Measurements from ENCODE around the gene ATP9B.

GRCh38 chr18:79019881-79020280 is 49.3 kb upstream of the ATP9B start:
- TF ChIP-seq POLR2AphosphoS5 (IDR thresholded peaks at IDR 0.05; ENCODE audit: low read depth, low read length) (no peak), TAF1 (IDR thresholded peaks at IDR 0.05; ENCODE audit: borderline replicate concordance, insufficient read depth, low read length) (no peak)
- TF ChIP-seq, protein P1, sequence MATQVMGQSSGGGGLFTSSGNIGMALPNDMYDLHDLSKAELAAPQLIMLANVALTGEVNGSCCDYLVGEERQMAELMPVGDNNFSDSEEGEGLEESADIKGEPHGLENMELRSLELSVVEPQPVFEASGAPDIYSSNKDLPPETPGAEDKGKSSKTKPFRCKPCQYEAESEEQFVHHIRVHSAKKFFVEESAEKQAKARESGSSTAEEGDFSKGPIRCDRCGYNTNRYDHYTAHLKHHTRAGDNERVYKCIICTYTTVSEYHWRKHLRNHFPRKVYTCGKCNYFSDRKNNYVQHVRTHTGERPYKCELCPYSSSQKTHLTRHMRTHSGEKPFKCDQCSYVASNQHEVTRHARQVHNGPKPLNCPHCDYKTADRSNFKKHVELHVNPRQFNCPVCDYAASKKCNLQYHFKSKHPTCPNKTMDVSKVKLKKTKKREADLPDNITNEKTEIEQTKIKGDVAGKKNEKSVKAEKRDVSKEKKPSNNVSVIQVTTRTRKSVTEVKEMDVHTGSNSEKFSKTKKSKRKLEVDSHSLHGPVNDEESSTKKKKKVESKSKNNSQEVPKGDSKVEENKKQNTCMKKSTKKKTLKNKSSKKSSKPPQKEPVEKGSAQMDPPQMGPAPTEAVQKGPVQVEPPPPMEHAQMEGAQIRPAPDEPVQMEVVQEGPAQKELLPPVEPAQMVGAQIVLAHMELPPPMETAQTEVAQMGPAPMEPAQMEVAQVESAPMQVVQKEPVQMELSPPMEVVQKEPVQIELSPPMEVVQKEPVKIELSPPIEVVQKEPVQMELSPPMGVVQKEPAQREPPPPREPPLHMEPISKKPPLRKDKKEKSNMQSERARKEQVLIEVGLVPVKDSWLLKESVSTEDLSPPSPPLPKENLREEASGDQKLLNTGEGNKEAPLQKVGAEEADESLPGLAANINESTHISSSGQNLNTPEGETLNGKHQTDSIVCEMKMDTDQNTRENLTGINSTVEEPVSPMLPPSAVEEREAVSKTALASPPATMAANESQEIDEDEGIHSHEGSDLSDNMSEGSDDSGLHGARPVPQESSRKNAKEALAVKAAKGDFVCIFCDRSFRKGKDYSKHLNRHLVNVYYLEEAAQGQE (IDR thresholded peaks at IDR 0.05; ENCODE audit: insufficient read depth in 1 of 2, low read depth in 2 of 2, low read length in 2 of 2) = no peak
